OCI-LY1 (cell line): ENCODE data around the gene ETNK2.

Source experiments
- CTCF ChIP-seq: fragments of 200-600 bp; sonication (generic), shearing (Covaris generic); IDR thresholded peaks from 2 replicates; pipeline ENCODE4 v1.5.1; 2017; ENCODE audit warnings: mild to moderate bottlenecking, antibody characterized with exemption, low read length, moderate library complexity, mixed read lengths
- EZH2 ChIP-seq: fragments of 200-600 bp; sonication (generic), shearing (Covaris generic); IDR thresholded peaks from 2 replicates; pipeline ENCODE4 v1.8.0; 2017; ENCODE audit warnings: borderline replicate concordance, mixed run types, mild to moderate bottlenecking, antibody characterized with exemption, low read length, moderate library complexity, mixed read lengths

- TF ChIP-seq CTCF = no peak
- TF ChIP-seq EZH2 = no peak
Measured at GRCh38 chr1:204115116-204115515, 36.7 kb downstream of the ETNK2 start.
